DND-41 (cell line): ENCODE data around the gene IGF2BP3.
"Not testable (repeated sequence)": the region's sequence is repeated elsewhere in the genome, so short reads cannot be mapped to it uniquely, and the experiment has no call there.

Experiments
- ATAC-seq: fragments of 200-7000 bp; cut with Tn5 transposase; 3 replicates; pipeline ENCODE4 v1.9.1; 2021; ENCODE audit warnings: low read depth; ENCODE audit not compliant: insufficient read depth
- DNase-seq: peaks from one replicate; pipeline ENCODE4 v3.0.0-alpha.2; 2020
- H2AFZ ChIP-seq: 2 replicates; pipeline ENCODE4 v1.6.0; 2012; ENCODE audit warnings: low read depth, low read length
- H3K27ac ChIP-seq: 2 replicates; pipeline ENCODE4 v1.5.1; 2012; ENCODE audit warnings: low read length, inconsistent platforms
- H3K27me3 ChIP-seq: fragments of 200-600 bp; sonication (generic); 2 replicates; pipeline ENCODE4 v1.6.0; 2012; ENCODE audit warnings: low read length, mild to moderate bottlenecking, inconsistent platforms; ENCODE audit not compliant: insufficient read depth, poor library complexity
- H3K36me3 ChIP-seq: 2 replicates; pipeline ENCODE4 v1.5.1; 2012; ENCODE audit warnings: low read length, inconsistent platforms; ENCODE audit not compliant: insufficient read depth
- H3K4me1 ChIP-seq: 2 replicates; pipeline ENCODE4 v1.5.1; 2012; ENCODE audit warnings: mild to moderate bottlenecking, low read length; ENCODE audit not compliant: insufficient read depth
- H3K4me2 ChIP-seq: 2 replicates; pipeline ENCODE4 v1.6.0; 2012; ENCODE audit warnings: mild to moderate bottlenecking, moderate library complexity, low read length, inconsistent platforms; ENCODE audit not compliant: insufficient read depth
- H3K4me3 ChIP-seq, 2 experiments: fragments of 200-600 bp in 1 of 2; shearing (Covaris generic) in 1 of 2; 2 replicates each; pipeline ENCODE4 v1.5.1; 2012 to 2016; ENCODE audit warnings: inconsistent platforms in 2 of 2, low read length in 2 of 2, mild to moderate bottlenecking in 2 of 2, low read depth in 1 of 2, moderate library complexity in 1 of 2
- H3K79me2 ChIP-seq: 2 replicates; pipeline ENCODE4 v1.6.0; 2012; ENCODE audit warnings: low read length, inconsistent platforms; ENCODE audit not compliant: insufficient read depth
- H3K9ac ChIP-seq: 2 replicates; pipeline ENCODE4 v1.6.0; 2012; ENCODE audit warnings: low read depth, mild to moderate bottlenecking, inconsistent platforms, low read length, moderate library complexity
- H3K9me3 ChIP-seq: 2 replicates; pipeline ENCODE4 v1.5.1; 2012; ENCODE audit warnings: low read length, moderate library complexity, mild to moderate bottlenecking, inconsistent platforms; ENCODE audit not compliant: insufficient read depth, severe bottlenecking
- H4K20me1 ChIP-seq: 2 replicates; pipeline ENCODE4 v1.6.0; 2012; ENCODE audit warnings: low read length; ENCODE audit not compliant: insufficient read depth
- EZH2 ChIP-seq: IDR thresholded peaks from 3 replicates; pipeline ENCODE4 v1.6.1; 2012; ENCODE audit warnings: borderline replicate concordance, low read depth, mild to moderate bottlenecking, moderate library complexity, low read length, inconsistent platforms; ENCODE audit not compliant: severe bottlenecking
- TF ChIP-seq, protein P1 (sequence below): IDR thresholded peaks from 2 replicates; pipeline ENCODE4 v1.5.1; 2012; ENCODE audit warnings: borderline replicate concordance, low read length, moderate library complexity, mild to moderate bottlenecking; ENCODE audit not compliant: poor library complexity, severe bottlenecking; ENCODE audit errors: extremely low read depth

IGF2BP3 gene

DNA sequence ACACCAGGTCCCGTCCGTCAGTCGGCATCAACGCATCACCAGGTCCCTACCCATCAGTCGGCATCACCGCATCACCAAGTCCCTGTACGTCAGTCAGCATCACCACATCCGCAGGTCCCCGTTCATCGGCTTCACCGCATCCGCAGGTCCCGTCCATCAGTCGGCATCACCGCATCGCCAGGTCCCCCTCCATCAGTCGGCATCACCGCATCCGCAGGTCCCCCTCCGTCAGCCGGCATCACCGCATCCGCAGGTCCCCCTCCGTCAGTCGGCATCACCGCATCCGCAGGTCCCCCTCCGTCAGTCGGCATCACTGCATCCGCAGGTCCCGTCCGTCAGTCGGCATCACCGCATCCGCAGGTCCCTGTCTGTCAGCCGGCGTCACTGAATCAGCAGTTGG, 55.1 kb downstream of the IGF2BP3 start:
- H3K9me3 ChIP-seq = no peaks in the 10 kb centered on the region
- no peak for ATAC-seq
- no peaks in the 10 kb centered on the region for H3K79me2 ChIP-seq
- H3K36me3 ChIP-seq = no peaks in the 10 kb centered on the region
- no peak overlapping the region for H3K4me3 ChIP-seq
- no peaks in the 10 kb centered on the region for H4K20me1 ChIP-seq
- H3K27ac ChIP-seq = no peak overlapping the region
- no peak for DNase-seq
- no peaks in the 10 kb centered on the region for H3K27me3 ChIP-seq
- no peaks in the 10 kb centered on the region for H3K4me1 ChIP-seq
- no peak overlapping the region for H3K9ac ChIP-seq
- H3K4me2 ChIP-seq = no peak overlapping the region
- no peak overlapping the region for H2AFZ ChIP-seq
- TF ChIP-seq, protein P1, sequence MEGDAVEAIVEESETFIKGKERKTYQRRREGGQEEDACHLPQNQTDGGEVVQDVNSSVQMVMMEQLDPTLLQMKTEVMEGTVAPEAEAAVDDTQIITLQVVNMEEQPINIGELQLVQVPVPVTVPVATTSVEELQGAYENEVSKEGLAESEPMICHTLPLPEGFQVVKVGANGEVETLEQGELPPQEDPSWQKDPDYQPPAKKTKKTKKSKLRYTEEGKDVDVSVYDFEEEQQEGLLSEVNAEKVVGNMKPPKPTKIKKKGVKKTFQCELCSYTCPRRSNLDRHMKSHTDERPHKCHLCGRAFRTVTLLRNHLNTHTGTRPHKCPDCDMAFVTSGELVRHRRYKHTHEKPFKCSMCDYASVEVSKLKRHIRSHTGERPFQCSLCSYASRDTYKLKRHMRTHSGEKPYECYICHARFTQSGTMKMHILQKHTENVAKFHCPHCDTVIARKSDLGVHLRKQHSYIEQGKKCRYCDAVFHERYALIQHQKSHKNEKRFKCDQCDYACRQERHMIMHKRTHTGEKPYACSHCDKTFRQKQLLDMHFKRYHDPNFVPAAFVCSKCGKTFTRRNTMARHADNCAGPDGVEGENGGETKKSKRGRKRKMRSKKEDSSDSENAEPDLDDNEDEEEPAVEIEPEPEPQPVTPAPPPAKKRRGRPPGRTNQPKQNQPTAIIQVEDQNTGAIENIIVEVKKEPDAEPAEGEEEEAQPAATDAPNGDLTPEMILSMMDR = no peak
- TF ChIP-seq EZH2 = no peak

DNA sequence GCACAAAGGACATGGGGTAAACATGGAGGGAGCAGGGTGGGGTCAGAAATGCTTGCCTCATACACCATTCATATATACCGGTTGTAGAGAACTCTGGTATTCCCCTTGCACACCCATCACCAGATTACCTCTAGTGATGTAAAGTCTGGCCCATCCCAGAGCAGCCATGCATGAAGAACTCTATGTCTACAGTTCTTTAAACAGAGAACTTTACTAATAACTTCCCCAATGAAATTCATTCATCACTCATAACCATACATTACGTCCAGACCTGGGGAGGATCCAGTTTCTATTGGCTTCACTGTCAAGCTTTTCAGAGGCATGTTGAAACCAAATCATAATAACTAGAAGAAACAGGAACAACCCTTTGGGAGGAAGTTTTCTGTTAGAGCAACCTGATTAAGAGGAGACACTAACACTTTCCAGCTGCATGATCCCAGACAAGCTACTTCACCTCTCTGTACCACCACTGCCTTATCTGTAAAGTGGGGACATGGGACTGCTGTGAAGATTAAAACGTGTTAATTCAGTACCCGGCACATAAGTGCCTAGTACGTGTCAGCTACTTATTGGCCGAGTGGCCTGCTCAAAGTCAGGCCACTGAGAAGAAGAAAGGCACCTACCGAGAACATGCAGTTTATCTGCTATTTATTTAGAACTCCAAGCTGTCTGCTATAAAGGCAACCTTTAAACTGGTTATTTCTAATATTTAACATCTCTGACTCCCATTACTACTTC, 59.7 kb downstream of the IGF2BP3 start:
- H3K9ac ChIP-seq = no peak overlapping the region
- TF ChIP-seq, protein P1 = no peak
- TF ChIP-seq EZH2 = no peak
- no peaks in the 10 kb centered on the region for H4K20me1 ChIP-seq
- H3K4me3 ChIP-seq = no peak overlapping the region
- no peaks in the 10 kb centered on the region for H3K9me3 ChIP-seq
- H3K4me2 ChIP-seq = no peak overlapping the region
- ATAC-seq = no peak
- no peaks in the 10 kb centered on the region for H3K4me1 ChIP-seq
- H3K27ac ChIP-seq = no peak overlapping the region
- H3K36me3 ChIP-seq = no peaks in the 10 kb centered on the region
- no peak overlapping the region for H2AFZ ChIP-seq
- DNase-seq = no peak
- no peaks in the 10 kb centered on the region for H3K27me3 ChIP-seq
- no peaks in the 10 kb centered on the region for H3K79me2 ChIP-seq

DNA sequence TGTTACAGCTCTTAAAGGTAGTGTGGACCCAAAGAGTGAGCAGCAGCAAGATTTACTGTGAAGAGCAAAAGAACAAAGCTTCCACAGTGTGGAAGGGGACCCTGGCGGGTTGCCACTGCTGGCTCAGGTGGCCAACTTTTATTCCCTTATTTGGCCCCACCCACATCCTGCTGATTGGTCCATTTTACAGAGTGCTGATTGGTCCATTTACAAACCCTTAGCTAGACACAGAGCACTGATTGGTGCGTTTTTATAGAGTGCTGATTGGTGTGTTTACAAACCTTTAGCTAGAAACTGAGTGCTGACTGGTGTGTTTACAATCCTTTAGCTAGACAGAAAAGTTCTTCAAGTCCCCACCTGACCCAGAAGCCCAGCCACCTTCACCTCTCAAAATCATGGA, 63.7 kb downstream of the IGF2BP3 start:
- H3K27ac ChIP-seq, H2AFZ ChIP-seq, H3K36me3 ChIP-seq, H3K4me1 ChIP-seq, ATAC-seq, DNase-seq, H3K79me2 ChIP-seq, H3K9me3 ChIP-seq, H3K4me2 ChIP-seq, H3K27me3 ChIP-seq, H3K4me3 ChIP-seq, H3K9ac ChIP-seq, H4K20me1 ChIP-seq: not testable (repeated sequence)

DNA sequence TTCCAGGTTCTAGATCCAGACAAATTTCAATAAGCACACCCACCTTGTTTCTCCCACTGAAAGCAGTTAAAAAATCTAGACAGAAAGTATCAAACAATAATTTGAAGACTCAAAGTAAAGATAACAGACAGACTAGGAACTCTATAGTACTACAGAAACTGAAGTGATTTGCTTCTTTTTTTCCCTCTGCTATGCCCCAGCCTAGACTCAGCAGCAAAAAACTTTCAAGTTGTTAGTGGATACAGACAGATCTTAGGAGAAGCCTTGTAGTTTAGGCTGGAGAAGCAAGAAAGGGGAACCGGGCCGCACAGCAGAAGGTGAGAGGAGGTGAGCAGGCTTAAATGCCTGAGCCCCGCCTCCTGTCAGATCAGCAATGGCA, 65.1 kb downstream of the IGF2BP3 start:
- TF ChIP-seq, protein P1 = no peak
- no peak for TF ChIP-seq EZH2
- H2AFZ ChIP-seq = no peak overlapping the region
- no peaks in the 10 kb centered on the region for H3K79me2 ChIP-seq
- ATAC-seq (no peak), DNase-seq (no peak)
- no peak overlapping the region for H3K4me3 ChIP-seq
- H3K27me3 ChIP-seq = no peaks in the 10 kb centered on the region
- no peaks in the 10 kb centered on the region for H3K9me3 ChIP-seq
- H3K4me2 ChIP-seq = no peak overlapping the region
- H3K4me1 ChIP-seq = no peaks in the 10 kb centered on the region
- no peaks in the 10 kb centered on the region for H3K36me3 ChIP-seq
- no peaks in the 10 kb centered on the region for H4K20me1 ChIP-seq
- no peak overlapping the region for H3K9ac ChIP-seq
- no peak overlapping the region for H3K27ac ChIP-seq
